Adrenal gland (tissue), 5 donors: ENCODE measurements around the gene MAN2C1.

Experiments used
- POLR2A ChIP-seq, 2 donors: fragments of 450-650 bp; IDR thresholded peaks; one replicate each; pipeline ENCODE4 v1.6.1; 2017; ENCODE audit warnings: antibody characterized with exemption in 2 of 2, mild to moderate bottlenecking in 2 of 2, moderate library complexity in 1 of 2
- TF ChIP-seq, protein P1 (sequence below), 6 experiments: fragments of 450-650 bp in 4 of 6; fragments of 200-600 bp in 2 of 6; sonication (generic) in 1 of 6; IDR thresholded peaks; 1 replicate in 5 of 6; 2 replicates in 1 of 6; pipeline versions ENCODE4 v1.5.1 to v1.8.0; 2016 to 2021; ENCODE audit warnings: antibody characterized with exemption in 6 of 6, mild to moderate bottlenecking in 2 of 6, moderate library complexity in 1 of 6
- donor health status: DM: no; HTN: no; CAD: no.

DNA sequence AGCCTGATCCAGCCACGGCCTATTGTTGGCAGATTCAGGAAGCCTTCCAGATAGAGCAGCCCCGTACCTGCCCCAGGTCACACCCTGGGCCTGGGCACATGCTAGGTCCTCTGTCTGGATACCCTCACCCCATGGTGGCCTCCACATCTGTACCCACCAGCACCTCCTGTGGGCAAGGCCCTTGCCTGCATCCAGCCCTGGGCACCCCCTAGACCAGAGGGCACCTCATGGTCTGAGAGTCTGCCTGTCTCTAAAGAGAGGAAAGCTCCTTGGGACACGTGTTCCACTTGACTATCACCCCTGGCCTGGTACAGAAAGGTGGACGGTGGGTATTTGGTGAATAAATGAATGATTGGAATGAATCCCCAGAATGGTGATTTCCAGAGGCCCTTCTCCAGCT, 41.4 kb downstream of the MAN2C1 start:
- TF ChIP-seq POLR2A (IDR thresholded peaks at IDR 0.05) = no peak
- TF ChIP-seq, protein P1, sequence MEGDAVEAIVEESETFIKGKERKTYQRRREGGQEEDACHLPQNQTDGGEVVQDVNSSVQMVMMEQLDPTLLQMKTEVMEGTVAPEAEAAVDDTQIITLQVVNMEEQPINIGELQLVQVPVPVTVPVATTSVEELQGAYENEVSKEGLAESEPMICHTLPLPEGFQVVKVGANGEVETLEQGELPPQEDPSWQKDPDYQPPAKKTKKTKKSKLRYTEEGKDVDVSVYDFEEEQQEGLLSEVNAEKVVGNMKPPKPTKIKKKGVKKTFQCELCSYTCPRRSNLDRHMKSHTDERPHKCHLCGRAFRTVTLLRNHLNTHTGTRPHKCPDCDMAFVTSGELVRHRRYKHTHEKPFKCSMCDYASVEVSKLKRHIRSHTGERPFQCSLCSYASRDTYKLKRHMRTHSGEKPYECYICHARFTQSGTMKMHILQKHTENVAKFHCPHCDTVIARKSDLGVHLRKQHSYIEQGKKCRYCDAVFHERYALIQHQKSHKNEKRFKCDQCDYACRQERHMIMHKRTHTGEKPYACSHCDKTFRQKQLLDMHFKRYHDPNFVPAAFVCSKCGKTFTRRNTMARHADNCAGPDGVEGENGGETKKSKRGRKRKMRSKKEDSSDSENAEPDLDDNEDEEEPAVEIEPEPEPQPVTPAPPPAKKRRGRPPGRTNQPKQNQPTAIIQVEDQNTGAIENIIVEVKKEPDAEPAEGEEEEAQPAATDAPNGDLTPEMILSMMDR (IDR thresholded peaks at IDR 0.05) = no peak
